H9 (cell line): ENCODE data around the gene PHGDH. TPM values are rescaled to one million over a fixed set of nuclear protein-coding genes. Genes with fewer than 3 reads are reported as not detected.

ENCODE experiments used
- DNase-seq: peaks from one replicate; pipeline ENCODE4 v3.0.0-alpha.2; 2017
- H2AFZ ChIP-seq: one replicate; pipeline ENCODE4 v1.6.1; 2013; ENCODE audit warnings: mild to moderate bottlenecking, low read length, control low read depth, moderate library complexity
- H2AK5ac ChIP-seq: 2 replicates; pipeline ENCODE4 v1.6.1; 2013; ENCODE audit warnings: low read length, control low read depth, mixed read lengths; ENCODE audit not compliant: insufficient read length
- H2BK120ac ChIP-seq: one replicate; pipeline ENCODE4 v1.6.1; 2013; ENCODE audit warnings: low read depth, mild to moderate bottlenecking, low read length, control low read depth, inconsistent platforms; ENCODE audit not compliant: poor library complexity, severe bottlenecking
- H2BK12ac ChIP-seq: 2 replicates; pipeline ENCODE4 v1.6.1; 2013; ENCODE audit warnings: low read length, control low read depth, mixed read lengths, low read depth; ENCODE audit not compliant: insufficient read length
- H2BK15ac ChIP-seq: 2 replicates; pipeline ENCODE4 v1.6.1; 2013; ENCODE audit warnings: low read depth, low read length, control low read depth
- H2BK20ac ChIP-seq: one replicate; pipeline ENCODE4 v1.6.1; 2013; ENCODE audit warnings: low read depth, mild to moderate bottlenecking, low read length, control low read depth, inconsistent platforms; ENCODE audit not compliant: poor library complexity, severe bottlenecking
- H2BK5ac ChIP-seq: 2 replicates; pipeline ENCODE4 v1.6.1; 2013; ENCODE audit warnings: low read length, control low read depth, mixed read lengths; ENCODE audit not compliant: insufficient read length
- H3K14ac ChIP-seq: 2 replicates; pipeline ENCODE4 v1.6.1; 2013; ENCODE audit warnings: low read length, control low read depth; ENCODE audit not compliant: insufficient read depth
- H3K18ac ChIP-seq: 2 replicates; pipeline ENCODE4 v1.6.1; 2013; ENCODE audit warnings: low read depth, mild to moderate bottlenecking, mixed read lengths, low read length, control low read depth; ENCODE audit not compliant: insufficient read length
- H3K23ac ChIP-seq: 2 replicates; pipeline ENCODE4 v1.6.1; 2013; ENCODE audit warnings: low read length, control low read depth, mixed read lengths, low read depth; ENCODE audit not compliant: insufficient read length
- H3K23me2 ChIP-seq: 2 replicates; pipeline ENCODE4 v1.6.1; 2013; ENCODE audit warnings: low read depth, mild to moderate bottlenecking, mixed read lengths, low read length, control low read depth; ENCODE audit not compliant: insufficient read length, poor library complexity, severe bottlenecking
- H3K27ac ChIP-seq: 2 replicates; pipeline ENCODE4 v1.5.1; 2013; ENCODE audit warnings: low read length, control low read depth, mixed read lengths, low read depth; ENCODE audit not compliant: insufficient read length
- H3K27me3 ChIP-seq: 2 replicates; pipeline ENCODE4 v1.6.1; 2013; ENCODE audit warnings: low read length, control low read depth, inconsistent platforms; ENCODE audit not compliant: insufficient read depth
- H3K4ac ChIP-seq: 2 replicates; pipeline ENCODE4 v1.6.1; 2013; ENCODE audit warnings: low read depth, mild to moderate bottlenecking, control low read depth, inconsistent platforms, low read length, moderate library complexity
- H3K4me1 ChIP-seq: 2 replicates; pipeline ENCODE4 v1.6.1; 2013; ENCODE audit warnings: low read length, control low read depth, inconsistent platforms; ENCODE audit not compliant: insufficient read depth
- H3K4me2 ChIP-seq: 2 replicates; pipeline ENCODE4 v1.6.1; 2013; ENCODE audit warnings: low read length, control low read depth, mixed read lengths; ENCODE audit not compliant: insufficient read length, insufficient read depth
- H3K56ac ChIP-seq: 2 replicates; pipeline ENCODE4 v1.6.1; 2013; ENCODE audit warnings: low read depth, mild to moderate bottlenecking, mixed read lengths, low read length, control low read depth; ENCODE audit not compliant: insufficient read length
- H3K79me1 ChIP-seq: 2 replicates; pipeline ENCODE4 v1.6.1; 2013; ENCODE audit warnings: low read depth, mild to moderate bottlenecking, moderate library complexity, low read length, control low read depth, inconsistent platforms; ENCODE audit not compliant: insufficient read depth, poor library complexity, severe bottlenecking
- H3K79me2 ChIP-seq: 2 replicates; pipeline ENCODE4 v1.6.1; 2013; ENCODE audit warnings: low read length, control low read depth, inconsistent platforms; ENCODE audit not compliant: insufficient read depth
- H3K9ac ChIP-seq: 2 replicates; pipeline ENCODE4 v1.6.1; 2013; ENCODE audit warnings: low read length, control low read depth, mixed read lengths; ENCODE audit not compliant: insufficient read length; ENCODE audit errors: extremely low read depth
- H3K9me3 ChIP-seq: one replicate; pipeline ENCODE4 v1.6.1; 2013; ENCODE audit warnings: low read depth, low read length, inconsistent platforms; ENCODE audit not compliant: control insufficient read depth
- H3T11ph ChIP-seq: one replicate; pipeline ENCODE4 v1.6.1; 2013; ENCODE audit warnings: mild to moderate bottlenecking, low read length, control low read depth, inconsistent platforms
- H4K20me1 ChIP-seq: one replicate; pipeline ENCODE4 v1.6.1; 2013; ENCODE audit not compliant: control insufficient read depth, insufficient read length, insufficient read depth
- H4K5ac ChIP-seq: 2 replicates; pipeline ENCODE4 v1.6.1; 2013; ENCODE audit warnings: low read depth, mild to moderate bottlenecking, mixed read lengths, low read length, control low read depth; ENCODE audit not compliant: insufficient read length
- H4K8ac ChIP-seq: replicated peaks from 2 replicates; pipeline ENCODE4 v1.6.1; 2013; ENCODE audit warnings: low read length, control low read depth, mixed read lengths, low read depth; ENCODE audit not compliant: insufficient read length
- H4K91ac ChIP-seq: 2 replicates; pipeline ENCODE4 v1.6.1; 2013; ENCODE audit warnings: low read depth, mild to moderate bottlenecking, moderate library complexity, mixed read lengths, low read length, control low read depth; ENCODE audit not compliant: insufficient read length
- H3K27ac Mint-ChIP-seq, 3 experiments: 2 replicates in 2 of 3; 3 replicates in 1 of 3; pipeline ENCODE4 v1.8.0; 2020 to 2021; ENCODE audit warnings: mixed read lengths in 3 of 3, mild to moderate bottlenecking in 1 of 3, moderate library complexity in 1 of 3
- H3K27me3 Mint-ChIP-seq: 2 replicates; pipeline ENCODE4 v1.8.0; 2021; ENCODE audit warnings: low read depth, mild to moderate bottlenecking, moderate library complexity, mixed read lengths
- H3K36me3 Mint-ChIP-seq, 3 experiments: 2 replicates in 2 of 3; 3 replicates in 1 of 3; pipeline ENCODE4 v1.8.0; 2020 to 2021; ENCODE audit warnings: low read depth in 3 of 3, mixed read lengths in 3 of 3; ENCODE audit not compliant: insufficient read depth in 1 of 3
- H3K4me1 Mint-ChIP-seq, 2 experiments: 2 replicates each; pipeline ENCODE4 v1.8.0; 2020; ENCODE audit warnings: mixed read lengths in 2 of 2
- H3K4me3 Mint-ChIP-seq, 2 experiments: 2 replicates in 1 of 2; 3 replicates in 1 of 2; pipeline ENCODE4 v1.8.0; 2020 to 2021; ENCODE audit warnings: mild to moderate bottlenecking in 2 of 2, mixed read lengths in 2 of 2, moderate library complexity in 1 of 2
- H3K9me3 Mint-ChIP-seq, 2 experiments: 2 replicates in 1 of 2; 3 replicates in 1 of 2; pipeline ENCODE4 v1.8.0; 2020; ENCODE audit warnings: mild to moderate bottlenecking in 2 of 2, mixed read lengths in 2 of 2, moderate library complexity in 1 of 2
- WGBS: extraction: QIAGEN DNeasy Blood & Tissue Kit; methylation state at CpG from one replicate; pipeline ENCODE4 v1.1.7; 2013; ENCODE audit warnings: missing lambda C conversion rate, low lambda C conversion rate, mixed read lengths; ENCODE audit not compliant: insufficient read length; ENCODE audit errors: extremely low coverage; 5-methylcytosine and 5-hydroxymethylcytosine counted together
- total RNA-seq: library from RNA; stranded (reverse); gene quantifications from 2 replicates; pipeline ENCODE4 v1.2.1, GENCODE V29; 2021
- TF ChIP-seq, protein P1 (sequence below): fragments of 200-600 bp; sonication (generic); conservative IDR thresholded peaks from 3 replicates; pipeline ENCODE4 v1.8.0; 2021; ENCODE audit warnings: antibody characterized with exemption, mild to moderate bottlenecking

The PHGDH gene
- total RNA-seq, 1 experiment from 2014 or later, result 458 TPM

GRCh38 chr1:119680723-119681122, 31.0 kb upstream of the PHGDH start:
- Histone ChIP-seq H3K9me3 (no peaks in the 10 kb centered on the region), H3K56ac (no peak overlapping the region), H3K4me2 (no peak overlapping the region), H3K18ac (no peak overlapping the region), H3T11ph (no peak overlapping the region), H2BK15ac (no peak overlapping the region), H3K79me1 (no peaks in the 10 kb centered on the region), H3K14ac (no peak overlapping the region), H3K23me2 (no peaks in the 10 kb centered on the region), H2AK5ac (no peak overlapping the region), H4K91ac (no peak overlapping the region), H3K27me3 (no peaks in the 10 kb centered on the region), H4K5ac (no peak overlapping the region), H4K8ac (no peak overlapping the region), H2BK120ac (no peak overlapping the region), H3K4me1 (peaks cover 8% of the 10 kb centered on the region), H2BK20ac (no peak overlapping the region), H2AFZ (no peak overlapping the region), H3K4ac (no peak overlapping the region), H3K27ac (no peak overlapping the region), H2BK12ac (no peak overlapping the region), H4K20me1 (no peaks in the 10 kb centered on the region), H3K9ac (no peak overlapping the region), H2BK5ac (no peak overlapping the region), H3K23ac (no peak overlapping the region), H3K79me2 (no peaks in the 10 kb centered on the region)
- DNase-seq, result no peak
- no peaks in the 10 kb centered on the region for H3K36me3 Mint-ChIP-seq
- TF ChIP-seq, protein P1, sequence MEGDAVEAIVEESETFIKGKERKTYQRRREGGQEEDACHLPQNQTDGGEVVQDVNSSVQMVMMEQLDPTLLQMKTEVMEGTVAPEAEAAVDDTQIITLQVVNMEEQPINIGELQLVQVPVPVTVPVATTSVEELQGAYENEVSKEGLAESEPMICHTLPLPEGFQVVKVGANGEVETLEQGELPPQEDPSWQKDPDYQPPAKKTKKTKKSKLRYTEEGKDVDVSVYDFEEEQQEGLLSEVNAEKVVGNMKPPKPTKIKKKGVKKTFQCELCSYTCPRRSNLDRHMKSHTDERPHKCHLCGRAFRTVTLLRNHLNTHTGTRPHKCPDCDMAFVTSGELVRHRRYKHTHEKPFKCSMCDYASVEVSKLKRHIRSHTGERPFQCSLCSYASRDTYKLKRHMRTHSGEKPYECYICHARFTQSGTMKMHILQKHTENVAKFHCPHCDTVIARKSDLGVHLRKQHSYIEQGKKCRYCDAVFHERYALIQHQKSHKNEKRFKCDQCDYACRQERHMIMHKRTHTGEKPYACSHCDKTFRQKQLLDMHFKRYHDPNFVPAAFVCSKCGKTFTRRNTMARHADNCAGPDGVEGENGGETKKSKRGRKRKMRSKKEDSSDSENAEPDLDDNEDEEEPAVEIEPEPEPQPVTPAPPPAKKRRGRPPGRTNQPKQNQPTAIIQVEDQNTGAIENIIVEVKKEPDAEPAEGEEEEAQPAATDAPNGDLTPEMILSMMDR, result no peak
- H3K27me3 Mint-ChIP-seq, result no peaks in the 10 kb centered on the region
- no peaks in the 10 kb centered on the region; a peak in 1 of 5 replicates for H3K9me3 Mint-ChIP-seq
- no CpG with 5 or more reads among the region's 2 CpGs for WGBS
- no peak overlapping the region for H3K27ac Mint-ChIP-seq
- peaks cover 29 to 35% of the 10 kb centered on the region in 2 experiments for H3K4me1 Mint-ChIP-seq
- no peak overlapping the region for H3K4me3 Mint-ChIP-seq
